Stimulated activated CD4-positive, alpha-beta T cell treated with anti-CD3 and anti-CD28 coated beads, TNF-alpha, amount 100 ng/mL, for 4 hours (primary cell): ENCODE measurements around the gene IREB2.

Source experiments
- DNase-seq, 3 experiments: peaks; one replicate each; pipeline ENCODE4 v3.0.0-alpha.2; 2020; ENCODE audit warnings: low read depth in 3 of 3

IREB2 gene

DNA sequence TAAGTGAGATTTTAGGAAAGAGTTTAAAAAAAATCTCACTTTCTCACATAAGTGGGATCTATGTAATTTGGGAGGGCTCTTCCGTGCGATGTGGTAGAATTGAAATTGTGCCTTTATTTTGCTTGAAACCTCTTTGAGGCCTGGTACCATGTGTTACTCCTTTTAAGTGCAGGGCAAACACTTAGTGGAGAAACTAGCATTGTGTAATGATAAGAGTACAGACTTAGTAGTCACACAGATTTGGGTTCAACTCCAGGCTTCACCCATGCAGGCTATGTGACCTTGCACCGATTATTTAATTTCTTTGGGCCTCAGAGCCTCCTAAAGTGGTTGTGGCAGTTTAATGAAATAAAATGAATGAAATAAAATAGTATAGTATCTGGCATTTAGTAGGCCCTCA lies 104.6 kb downstream of the IREB2 start:
- DNase-seq = no peak

DNA sequence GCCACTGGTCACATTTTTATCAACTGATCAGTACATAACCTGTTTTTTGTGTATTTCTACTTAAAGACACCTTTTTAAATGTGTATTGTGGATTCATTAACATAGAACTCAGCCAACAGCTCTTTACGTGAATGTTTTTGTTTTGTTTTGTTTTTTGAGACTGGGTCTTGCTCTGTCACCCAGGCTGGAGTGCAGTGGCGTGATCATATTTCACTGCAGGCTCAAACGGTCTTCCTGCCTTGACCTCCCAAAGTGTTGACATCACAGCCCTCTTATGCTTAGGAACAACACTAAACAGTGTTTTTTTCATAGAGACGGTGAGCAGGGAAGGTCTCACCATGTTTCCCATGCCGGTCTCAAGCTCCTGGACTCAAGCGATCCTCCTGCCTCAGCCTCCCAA lies 112.2 kb downstream of the IREB2 start:
- DNase-seq = no peak

DNA sequence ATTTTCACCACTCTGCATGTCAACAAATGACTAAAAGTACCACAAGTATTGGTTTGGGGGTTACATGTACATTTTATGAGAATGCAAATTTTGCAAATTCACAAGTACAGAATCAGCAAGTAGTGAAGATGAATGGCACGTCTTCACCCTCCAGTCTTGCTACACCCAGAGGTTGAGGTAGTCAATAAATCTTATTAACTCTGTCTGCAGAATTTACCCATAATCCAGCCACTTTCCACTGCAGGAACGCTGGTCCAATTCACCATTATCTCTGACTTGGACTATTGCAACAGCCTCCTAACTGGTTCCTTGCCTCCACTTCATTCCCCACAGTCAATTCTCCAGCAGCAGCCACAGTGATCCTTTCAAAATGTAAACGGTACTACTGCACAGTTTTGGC lies 112.8 kb downstream of the IREB2 start:
- no peak for DNase-seq
